Heart right ventricle (tissue), 16 donors: ENCODE results near the gene EDRF1. TPM values are rescaled to one million over a fixed set of nuclear protein-coding genes. Genes with fewer than 3 reads are reported as not detected.
"Not testable (repeated sequence)": the region's sequence is repeated elsewhere in the genome, so short reads cannot be mapped to it uniquely, and the experiment has no call there.

ENCODE experiments used
- ATAC-seq, 8 donors: fragments of 200-7000 bp; cut with Tn5 transposase; one replicate each; pipeline ENCODE4 v1.9.1; 2020; ENCODE audit warnings: mild to moderate bottlenecking in 8 of 8, moderate library complexity in 8 of 8, moderate number of reproducible peaks in 1 of 8
- DNase-seq, 2 donors: peaks; one replicate each; pipeline ENCODE4 v3.0.0-alpha.2; 2020
- H3K27ac ChIP-seq, 10 donors: fragments of 200-600 bp; sonication (generic) in 2 of 10; one replicate each; pipeline versions ENCODE4 v1.5.0 to v1.8.0; 2020 to 2022; ENCODE audit warnings: mild to moderate bottlenecking in 3 of 10
- H3K27me3 ChIP-seq, 7 donors: fragments of 200-600 bp; one replicate each; pipeline ENCODE4 v1.8.0; 2021 to 2022; ENCODE audit warnings: mild to moderate bottlenecking in 2 of 7
- H3K36me3 ChIP-seq, 9 donors: fragments of 200-600 bp; sonication (generic) in 1 of 9; one replicate each; pipeline versions ENCODE4 v1.5.0 to v1.8.0; 2020 to 2022; ENCODE audit warnings: mild to moderate bottlenecking in 2 of 9
- H3K4me1 ChIP-seq, 9 donors: fragments of 200-600 bp; sonication (generic) in 1 of 9; one replicate each; pipeline versions ENCODE4 v1.5.0 to v1.8.0; 2020 to 2022; ENCODE audit warnings: mild to moderate bottlenecking in 4 of 9
- H3K4me3 ChIP-seq, 10 donors: fragments of 200-600 bp; sonication (generic) in 2 of 10; one replicate each; pipeline versions ENCODE4 v1.5.0 to v1.8.0; 2020 to 2022; ENCODE audit warnings: mild to moderate bottlenecking in 7 of 10, moderate library complexity in 2 of 10
- H3K9me3 ChIP-seq, 11 donors: fragments of 200-600 bp in 10 of 11; sonication (generic) in 2 of 11; one replicate each; pipeline versions ENCODE4 v1.5.0 to v1.8.0; 2013 to 2022; ENCODE audit warnings: mild to moderate bottlenecking in 2 of 11, control low read depth in 1 of 11, moderate library complexity in 1 of 11
- WGBS, 2 donors: extraction: QIAGEN DNeasy Blood & Tissue Kit; methylation state at CpG; one replicate each; pipeline ENCODE4 v1.1.7; 2013; ENCODE audit warnings: inconsistent platforms in 1 of 2; 5-methylcytosine and 5-hydroxymethylcytosine counted together
- intact Hi-C, 10 donors: fragments of 100-400 bp; cut with DNase I; formaldehyde crosslinking; loops; one replicate each; pipeline versions ENCODE4 v1.11.1 to v1.14.2; 2022
- polyA plus RNA-seq, 2 donors: library from polyadenylated mRNA; stranded (reverse); fragments of 200-250 nt; gene quantifications; one replicate each; pipeline ENCODE4 v1.2.3, GENCODE V29; 2013
- total RNA-seq, 10 donors: library from RNA; stranded (reverse); fragmentation: NEBNext Ultra II Directional in 3 of 10; extraction: Animal tissue kit (Norgen Biotek cat#: 25700) in 3 of 10; gene quantifications; one replicate each; pipeline versions ENCODE4 v1.2.1 to v1.2.4, GENCODE V29; 2021 to 2023
- TF ChIP-seq, protein P1 (sequence below), 9 donors: fragments of 200-600 bp; sonication (generic) in 2 of 9; IDR thresholded peaks; one replicate each; pipeline versions ENCODE4 v1.5.0 to v1.8.0; 2021 to 2022; ENCODE audit warnings: antibody characterized with exemption in 9 of 9, mild to moderate bottlenecking in 5 of 9, moderate library complexity in 1 of 9
- donor health status: Arrhythmogenic right ventricular cardiomyopathy.
- donor health status: ischemic (EF 13 %, LVEDD 7.1; RV severe dilation, severe dysfunction).
- donor health status: healthy with polysubstance abuse.
- donor health status: DM: no; HTN: yes; CAD: no.
- donor health status: DM: no; HTN: no; CAD: no.
- donor health status: ischemic (EF 25% LVEDD 6.9; RV normal size, moderate dysfunction).
- donor health status: ischemic (EF 25% LVEDD 5.7; RV mildly dilated, moderate dysfunction).
- donor health status: healthy.
- donor health status: DM: yes; HTN: yes; CAD: no.
- donor health status: Ischemic cardiomyopathy.
- donor health status: ischemic (EF 35%, LVEDD 5.7; RV mildly dilated, moderate dysfunction).
- donor health status: nonischemic (EF 11% LVEDD 7.7; RV severe dilation, severe dysfunction).
- donor health status: DM: yes; HTN: yes; CAD: no.
- donor health status: PGD.
- donor health status: ischemic (EF 29% LVEDD 5.4; RV normal size, mild dysfunction).
- donor health status: nonischemic (EF 23%, LVEDD 6.1; RV moderate dilation, normal function).

The EDRF1 gene
- total and polyA plus RNA-seq, 12 donors, result 7.6 to 19.2 (median 10.2) TPM

DNA sequence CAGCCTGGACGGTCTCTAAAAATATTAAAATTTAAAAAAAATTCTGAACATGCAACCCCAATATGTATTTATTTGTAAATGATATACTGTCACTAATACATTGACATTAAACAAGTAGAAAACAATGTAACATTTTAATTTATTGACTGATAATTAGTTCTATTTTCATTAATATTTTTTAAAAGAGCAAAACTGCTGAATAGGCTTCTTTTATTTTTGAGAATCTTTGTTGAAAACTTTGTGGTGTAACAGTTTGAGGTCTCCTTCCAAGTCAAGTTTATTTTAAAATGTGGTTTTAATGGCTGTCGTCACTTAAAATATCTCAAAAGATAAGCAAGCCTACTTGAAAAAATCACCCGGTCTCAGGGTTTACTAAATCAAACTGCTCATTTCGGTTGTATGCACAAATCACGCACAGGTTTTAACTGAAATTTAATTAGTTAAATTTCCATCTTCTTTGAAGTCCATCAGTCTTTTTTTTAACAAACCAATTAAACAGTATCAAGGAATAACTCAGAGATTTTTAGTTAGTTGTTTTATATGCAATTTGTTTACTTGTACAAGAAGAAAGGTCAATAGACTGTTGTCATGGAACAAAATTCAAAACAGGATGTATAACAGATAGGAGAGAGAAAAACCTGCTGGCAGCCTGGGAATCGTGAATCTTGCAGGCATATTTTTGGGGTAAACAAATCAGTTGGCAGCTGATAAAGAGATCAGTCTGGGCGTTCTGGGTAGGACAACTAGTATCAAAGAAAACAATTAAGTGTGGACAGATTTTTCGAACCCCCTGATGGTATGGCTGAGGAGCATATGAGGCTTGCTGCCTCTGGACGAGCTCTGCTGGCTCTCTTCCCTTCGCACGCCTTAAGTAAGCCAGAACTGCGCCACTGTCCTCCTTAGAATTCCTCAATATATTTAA is 9.7 kb upstream of the EDRF1 start:
- intact Hi-C loops, result loop anchor here in 1 of 10 donors (10.0 kb wide), 1 partner anchor 795 kb away; no protein-coding TSS in a partner anchor
- 30 to 38% methylated on average over 12 of the region's 12 CpGs for WGBS, 2 donors
- H3K27ac ChIP-seq, result peak overlapping the region in 2 of 10 donors; percentile 3 to 22

DNA sequence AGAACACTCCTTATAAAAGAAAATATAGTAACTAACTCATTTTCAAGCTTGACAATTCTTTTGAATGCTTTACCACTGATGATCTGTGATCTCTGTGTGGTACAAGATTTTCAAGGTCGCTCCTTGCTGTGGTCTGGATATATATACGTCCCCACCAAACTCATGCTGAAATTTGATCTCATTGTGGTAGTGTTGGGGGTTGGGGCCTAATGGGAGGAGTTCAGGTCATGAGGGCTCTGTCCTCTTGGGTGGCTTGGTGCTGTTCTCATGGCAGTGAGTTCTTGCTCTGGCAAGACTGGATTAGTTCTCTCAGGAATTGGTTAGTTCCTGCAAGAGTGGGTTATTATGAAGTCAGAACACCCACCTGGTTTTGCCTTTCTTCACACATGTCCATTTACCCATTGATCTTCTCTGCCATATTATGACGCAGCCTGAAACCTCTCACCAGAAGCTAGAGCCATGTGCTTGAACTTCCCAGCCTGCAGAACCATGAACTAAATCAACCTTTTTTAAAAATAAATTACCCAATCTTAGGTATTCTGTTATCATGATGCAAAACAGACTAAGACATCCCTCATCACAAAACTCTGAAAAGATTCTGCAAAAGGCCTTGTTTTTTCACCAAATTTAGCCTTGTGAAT is 8.3 kb upstream of the EDRF1 start:
- ATAC-seq (no peak), DNase-seq (no peak)
- H3K36me3 ChIP-seq, result no peaks in the 10 kb centered on the region
- H3K4me3 ChIP-seq, result no peak overlapping the region
- WGBS, 2 donors, result 87 to 90% methylated on average over 3 of the region's 3 CpGs
- intact Hi-C loops, result loop anchor here in 1 of 10 donors (10.0 kb wide), 1 partner anchor 796 kb away; no protein-coding TSS in a partner anchor
- H3K9me3 ChIP-seq, result peaks cover 0 to 35% (median 0%) of the 10 kb centered on the region in 11 donors
- H3K4me1 ChIP-seq, result peaks cover 0 to 13% (median 0%) of the 10 kb centered on the region in 9 donors
- no peaks in the 10 kb centered on the region for H3K27me3 ChIP-seq
- TF ChIP-seq, protein P1, sequence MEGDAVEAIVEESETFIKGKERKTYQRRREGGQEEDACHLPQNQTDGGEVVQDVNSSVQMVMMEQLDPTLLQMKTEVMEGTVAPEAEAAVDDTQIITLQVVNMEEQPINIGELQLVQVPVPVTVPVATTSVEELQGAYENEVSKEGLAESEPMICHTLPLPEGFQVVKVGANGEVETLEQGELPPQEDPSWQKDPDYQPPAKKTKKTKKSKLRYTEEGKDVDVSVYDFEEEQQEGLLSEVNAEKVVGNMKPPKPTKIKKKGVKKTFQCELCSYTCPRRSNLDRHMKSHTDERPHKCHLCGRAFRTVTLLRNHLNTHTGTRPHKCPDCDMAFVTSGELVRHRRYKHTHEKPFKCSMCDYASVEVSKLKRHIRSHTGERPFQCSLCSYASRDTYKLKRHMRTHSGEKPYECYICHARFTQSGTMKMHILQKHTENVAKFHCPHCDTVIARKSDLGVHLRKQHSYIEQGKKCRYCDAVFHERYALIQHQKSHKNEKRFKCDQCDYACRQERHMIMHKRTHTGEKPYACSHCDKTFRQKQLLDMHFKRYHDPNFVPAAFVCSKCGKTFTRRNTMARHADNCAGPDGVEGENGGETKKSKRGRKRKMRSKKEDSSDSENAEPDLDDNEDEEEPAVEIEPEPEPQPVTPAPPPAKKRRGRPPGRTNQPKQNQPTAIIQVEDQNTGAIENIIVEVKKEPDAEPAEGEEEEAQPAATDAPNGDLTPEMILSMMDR (IDR thresholded peaks at IDR 0.05), result no peak
- no peak overlapping the region for H3K27ac ChIP-seq

More for the DNA sequence above, 9.7 kb upstream of the EDRF1 start:
- TF ChIP-seq, protein P1 (IDR thresholded peaks at IDR 0.05), result no peak
- H3K4me1 ChIP-seq, result peaks cover 0 to 13% (median 0%) of the 10 kb centered on the region in 9 donors
- H3K36me3 ChIP-seq, result no peaks in the 10 kb centered on the region
- H3K4me3 ChIP-seq, result peak overlapping the region in 3 of 10 donors; percentile 8 to 17 (median 14)
- no peaks in the 10 kb centered on the region for H3K27me3 ChIP-seq
- ATAC-seq (peak in 3 of 8 donors; percentile 24 to 62 (median 56)), DNase-seq (no peak)
- H3K9me3 ChIP-seq, result peaks cover 0 to 26% (median 0%) of the 10 kb centered on the region in 11 donors

DNA sequence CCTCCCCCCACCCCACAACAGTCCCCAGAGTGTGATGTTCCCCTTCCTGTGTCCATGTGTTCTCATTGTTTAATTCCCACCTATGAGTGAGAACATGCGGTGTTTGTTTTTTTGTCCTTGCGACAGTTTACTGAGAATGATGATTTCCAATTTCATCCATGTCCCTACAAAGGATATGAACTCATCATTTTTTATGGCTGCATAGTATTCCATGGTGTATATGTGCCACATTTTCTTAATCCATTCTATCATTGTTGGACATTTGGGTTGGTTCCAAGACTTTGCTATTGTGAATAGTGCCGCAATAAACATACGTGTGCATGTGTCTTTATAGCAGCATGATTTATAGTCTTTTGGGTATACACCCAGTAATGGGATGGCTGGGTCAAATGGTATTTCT is 4.8 kb upstream of the EDRF1 start:
- ATAC-seq, H3K27me3 ChIP-seq, H3K4me3 ChIP-seq, H3K27ac ChIP-seq, DNase-seq, H3K36me3 ChIP-seq: not testable (repeated sequence)
- peaks cover 0 to 17% (median 5%) of the 10 kb centered on the region in 9 donors for H3K4me1 ChIP-seq
- peaks cover 0 to 42% (median 0%) of the 10 kb centered on the region in 11 donors for H3K9me3 ChIP-seq
- WGBS, 2 donors, result 88 to 99% methylated on average over 4 of the region's 4 CpGs
- intact Hi-C loops, result loop anchor here in 1 of 10 donors (10.0 kb wide), 1 partner anchor 800 kb away; no protein-coding TSS in a partner anchor

DNA sequence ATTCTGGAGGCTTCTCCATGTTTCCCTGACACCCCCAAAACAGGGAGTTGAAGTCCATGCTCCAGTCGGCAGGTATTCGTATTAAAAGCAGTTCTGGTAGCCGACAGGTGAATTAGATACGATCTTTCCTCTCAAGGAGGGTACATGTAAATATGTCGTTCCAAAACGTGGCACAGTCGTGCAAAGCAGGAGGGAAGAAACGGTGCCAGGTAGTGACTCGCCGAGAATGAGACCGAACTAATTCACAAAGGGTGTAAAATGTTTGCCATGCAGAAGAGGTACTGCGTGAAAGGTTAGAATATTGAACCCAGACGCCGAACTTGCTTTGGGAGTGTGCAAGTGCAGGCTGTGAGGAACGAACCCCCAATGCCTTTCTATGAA is 483 bp downstream of the EDRF1 start:
- intact Hi-C loops, result loop anchor here in 4 of 10 donors (5.0 to 10.0 kb wide), 2 partner anchors 102 to 105 kb away; partner anchors contain the start of genes BCCIP (in 4 of the 4) and UROS (in 4 of the 4)
- Histone ChIP-seq H3K27me3 (no peaks in the 10 kb centered on the region), H3K4me1 (peaks cover 5 to 29% (median 15%) of the 10 kb centered on the region in 9 donors), H3K36me3 (peaks cover 0 to 43% (median 22%) of the 10 kb centered on the region in 9 donors), H3K27ac (peak overlapping the region in 9 of 10 donors; percentile 79 to 94 (median 89)), H3K4me3 (peak overlapping the region; percentile 83 to 97 (median 90)), H3K9me3 (peaks cover 0 to 15% (median 0%) of the 10 kb centered on the region in 11 donors)
- TF ChIP-seq, protein P1 (IDR thresholded peaks at IDR 0.05), result no peak
- ATAC-seq (no peak), DNase-seq (no peak)
- WGBS, 2 donors, result 1% methylated on average over 15 of the region's 15 CpGs
